OCI-LY7 (cell line): ENCODE results near the gene ANKRD35.

Experiments
- CTCF ChIP-seq: fragments of 200-600 bp; sonication (generic); conservative IDR thresholded peaks from 2 replicates; pipeline ENCODE4 v1.5.1; 2014; ENCODE audit warnings: mild to moderate bottlenecking, antibody characterized with exemption, low read length, moderate library complexity, mixed read lengths
- EZH2phosphoT487 ChIP-seq: fragments of 200-600 bp; sonication (generic); IDR thresholded peaks from 2 replicates; pipeline ENCODE4 v1.6.1; 2018; ENCODE audit warnings: low read depth, borderline replicate concordance, mild to moderate bottlenecking, mixed run types, antibody characterized with exemption, low read length, moderate library complexity, mixed read lengths

DNA sequence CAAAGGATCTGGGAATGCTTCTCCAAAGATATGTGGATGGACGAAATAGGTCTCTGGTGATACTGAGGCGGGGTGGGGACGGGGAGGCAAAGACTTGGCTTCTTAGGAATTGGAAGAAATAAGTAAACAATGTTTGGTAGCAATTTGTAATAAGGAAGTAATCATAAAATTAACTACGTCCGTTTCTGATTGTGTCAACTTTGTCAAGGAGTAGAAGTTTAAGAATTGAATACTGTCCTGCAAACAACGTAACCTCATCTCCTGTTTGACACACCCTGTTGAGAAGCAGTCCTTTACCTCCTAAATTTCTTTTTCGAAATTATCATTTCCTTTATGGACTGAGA lies 61.2 kb downstream of the ANKRD35 start:
- TF ChIP-seq CTCF: no peak
- no peak for TF ChIP-seq EZH2phosphoT487
